Testis (tissue), 3 donors: ENCODE measurements around the gene TPRG1. TPM values are rescaled to one million over a fixed set of nuclear protein-coding genes. Genes with fewer than 3 reads are reported as not detected.

Experiments
- DNase-seq: peaks from one replicate; pipeline ENCODE4 v3.0.0-alpha.2; 2019
- H3K27ac ChIP-seq, 2 donors: fragments of 200-600 bp; sonication (generic); one replicate each; pipeline ENCODE4 v1.5.1; 2019
- H3K27me3 ChIP-seq: fragments of 200-600 bp; sonication (generic); one replicate; pipeline ENCODE4 v1.5.1; 2019
- H3K36me3 ChIP-seq: fragments of 200-600 bp; sonication (generic); one replicate; pipeline ENCODE4 v1.5.1; 2017; ENCODE audit warnings: low read depth; ENCODE audit errors: missing control alignments
- H3K4me1 ChIP-seq: fragments of 200-600 bp; sonication (generic); one replicate; pipeline ENCODE4 v1.5.1; 2019
- H3K4me3 ChIP-seq, 2 donors: fragments of 200-600 bp; sonication (generic); one replicate each; pipeline ENCODE4 v1.5.1; 2017 to 2019
- H3K9me3 ChIP-seq: fragments of 200-600 bp; sonication (generic); one replicate; pipeline ENCODE4 v1.5.1; 2017
- CTCF ChIP-seq, 3 experiments: fragments of 450-650 bp in 2 of 3; fragments of 200-600 bp in 1 of 3; sonication (generic) in 1 of 3; IDR thresholded peaks; one replicate each; pipeline ENCODE4 v1.5.1; 2016 to 2019; ENCODE audit warnings: antibody characterized with exemption in 3 of 3, mild to moderate bottlenecking in 2 of 3, moderate library complexity in 1 of 3
- POLR2A ChIP-seq: fragments of 450-650 bp; IDR thresholded peaks from one replicate; pipeline ENCODE4 v1.6.1; 2017; ENCODE audit warnings: antibody characterized with exemption, mild to moderate bottlenecking, moderate library complexity
- WGBS, 2 donors: methylation state at CpG; one replicate each; pipeline ENCODE4 v1.1.5; 2018; 5-methylcytosine and 5-hydroxymethylcytosine counted together
- intact Hi-C: fragments of 100-400 bp; cut with DNase I; formaldehyde crosslinking; loops from one replicate; pipeline ENCODE4 v1.15.1; 2023; ENCODE audit warnings: low total_unique reads
- polyA plus RNA-seq: library from polyadenylated mRNA; stranded (reverse); fragments of 350-450 nt; fragmentation: Illumina TruSeq; extraction: RNeasy Lipid Tissue Mini Kit (QIAGEN cat#74804); gene quantifications from one replicate; pipeline ENCODE4 v1.2.3, GENCODE V29; 2014; ENCODE audit warnings: low read depth, low replicate concordance; ENCODE audit not compliant: insufficient read depth
- total RNA-seq, 2 donors: library from RNA; depleted of rRNA; stranded (reverse); fragments of >200 nt; gene quantifications; one replicate each; pipeline ENCODE4 v1.2.3, GENCODE V29; 2016

TPRG1 gene
- total and polyA plus RNA-seq, 3 donors from 2014 or later: 15.5 to 25.2 (median 15.9) TPM

- Histone ChIP-seq H3K9me3 (no peaks in the 10 kb centered on the region), H3K4me3 (no peak overlapping the region), H3K36me3 (no peaks in the 10 kb centered on the region), H3K27me3 (no peaks in the 10 kb centered on the region), H3K4me1 (peaks cover 4% of the 10 kb centered on the region), H3K27ac (no peak overlapping the region)
- intact Hi-C loops: no loop called here
- WGBS, 2 donors: 88 to 91% methylated on average over 8 of the region's 8 CpGs
- no peak for DNase-seq
- no peak for TF ChIP-seq CTCF (IDR thresholded peaks at IDR 0.05)
Measured at GRCh38 chr3:189172668-189173419, 1.1 kb downstream of the TPRG1 start.

GRCh38 chr3:189184566-189184965 lies 12.8 kb downstream of the TPRG1 start:
- H3K4me1 ChIP-seq: peaks cover 16% of the 10 kb centered on the region
- no peaks in the 10 kb centered on the region for H3K36me3 ChIP-seq
- no peak for TF ChIP-seq CTCF (IDR thresholded peaks at IDR 0.05)
- no peak for TF ChIP-seq POLR2A
- no peak overlapping the region for H3K4me3 ChIP-seq
- no peaks in the 10 kb centered on the region for H3K27me3 ChIP-seq
- intact Hi-C loops: no loop called here
- 41 to 69% methylated on average over 7 of the region's 7 CpGs for whole genome bisulfite sequencing, 2 donors
- no peaks in the 10 kb centered on the region for H3K9me3 ChIP-seq
- H3K27ac ChIP-seq: peak overlapping the region; percentile 53 to 73
- peak; percentile 58 for DNase-seq

GRCh38 chr3:189186101-189186500 lies 14.3 kb downstream of the TPRG1 start:
- peak; percentile 58 for DNase-seq
- Histone ChIP-seq H3K27ac (peak overlapping the region; percentile 53 to 73), H3K9me3 (no peaks in the 10 kb centered on the region), H3K4me3 (no peak overlapping the region), H3K4me1 (peaks cover 16% of the 10 kb centered on the region), H3K27me3 (no peaks in the 10 kb centered on the region), H3K36me3 (no peaks in the 10 kb centered on the region)
- WGBS, 2 donors: 41 to 48% methylated on average over 4 of the region's 4 CpGs
- TF ChIP-seq POLR2A: no peak
- TF ChIP-seq CTCF (IDR thresholded peaks at IDR 0.05): no peak
- intact Hi-C loops: no loop called here

- Histone ChIP-seq H3K9me3 (no peaks in the 10 kb centered on the region), H3K27me3 (no peaks in the 10 kb centered on the region), H3K36me3 (no peaks in the 10 kb centered on the region), H3K4me1 (peaks cover 16% of the 10 kb centered on the region), H3K27ac (peak overlapping the region; percentile 53 to 58), H3K4me3 (no peak overlapping the region)
- intact Hi-C loops: no loop called here
- peak; percentile 70 for DNase-seq
- TF ChIP-seq POLR2A (no peak), CTCF (IDR thresholded peaks at IDR 0.05) (no peak)
Measured at GRCh38 chr3:189188466-189188865, 16.7 kb downstream of the TPRG1 start.

GRCh38 chr3:189192725-189193124 lies 21.0 kb downstream of the TPRG1 start:
- Histone ChIP-seq H3K9me3 (no peaks in the 10 kb centered on the region), H3K4me3 (no peak overlapping the region), H3K27me3 (no peaks in the 10 kb centered on the region), H3K36me3 (no peaks in the 10 kb centered on the region), H3K27ac (no peak overlapping the region), H3K4me1 (no peaks in the 10 kb centered on the region)
- intact Hi-C loops: no loop called here
- no peak for DNase-seq
- TF ChIP-seq CTCF (IDR thresholded peaks at IDR 0.05): no peak
- no peak for TF ChIP-seq POLR2A
